Prostate gland (tissue), 2 donors: ENCODE data around the gene KCNMB1.

ENCODE experiments used
- CTCF ChIP-seq, 4 experiments: fragments of 200-600 bp in 2 of 4; fragments of 450-650 bp in 2 of 4; sonication (generic) in 2 of 4; IDR thresholded peaks; 1 replicate in 3 of 4; 2 replicates in 1 of 4; pipeline ENCODE4 v1.5.1; 2016 to 2019; ENCODE audit warnings: antibody characterized with exemption in 4 of 4, mild to moderate bottlenecking in 2 of 4, moderate library complexity in 2 of 4
- POLR2A ChIP-seq: fragments of 450-650 bp; IDR thresholded peaks from one replicate; pipeline ENCODE4 v1.6.1; 2016; ENCODE audit warnings: antibody characterized with exemption, mild to moderate bottlenecking
- POLR2AphosphoS5 ChIP-seq: sonication (generic); formaldehyde crosslinking; IDR thresholded peaks from one replicate; pipeline ENCODE4 v1.6.1; 2017; ENCODE audit warnings: antibody characterized with exemption

GRCh38 chr5:170378740-170379139 lies 10.4 kb downstream of the KCNMB1 start:
- TF ChIP-seq CTCF (IDR thresholded peaks at IDR 0.05) (no peak), POLR2A (no peak), POLR2AphosphoS5 (no peak)
